GM12873 (cell line): ENCODE data around the gene OGFRL1.

Experiments used
- CTCF ChIP-seq: IDR thresholded peaks from 2 replicates; pipeline ENCODE4 v1.5.1; 2012; ENCODE audit warnings: low read depth, mild to moderate bottlenecking, moderate library complexity, low read length, control low read depth; ENCODE audit not compliant: insufficient read depth; ENCODE audit errors: missing control alignments

Gene OGFRL1

GRCh38 chr6:71268735-71269437 is 19.7 kb upstream of the OGFRL1 start:
- no peak for TF ChIP-seq CTCF

- no peak for TF ChIP-seq CTCF
Observed at GRCh38 chr6:71277926-71278600, 10.5 kb upstream of the OGFRL1 start.

- no peak for TF ChIP-seq CTCF
Observed at GRCh38 chr6:71279321-71279720, 9.3 kb upstream of the OGFRL1 start.

- no peak for TF ChIP-seq CTCF
Observed at GRCh38 chr6:71279740-71280139, 8.9 kb upstream of the OGFRL1 start.

- TF ChIP-seq CTCF, result no peak
Observed at GRCh38 chr6:71280701-71281100, 7.9 kb upstream of the OGFRL1 start.

- TF ChIP-seq CTCF, result no peak
Observed at GRCh38 chr6:71284785-71285184, 3.8 kb upstream of the OGFRL1 start.

- TF ChIP-seq CTCF, result no peak
Observed at GRCh38 chr6:71287038-71287437, 1.6 kb upstream of the OGFRL1 start.
